ENCODE data around the gene LARGE1. TPM values are rescaled to one million over a fixed set of nuclear protein-coding genes. Genes with fewer than 3 reads are reported as not detected.

LARGE1 gene
- total and polyA plus RNA-seq, 11 donors: 31.2 to 211 (median 129) TPM

GRCh38 chr22:33867118-33867866 lies 53.0 kb downstream of the LARGE1 start:
- Histone ChIP-seq H3K4me1 (peaks cover 7 to 83% (median 48%) of the 10 kb centered on the region in 12 donors), H3K36me3 (no peaks in the 10 kb centered on the region), H3K27ac (peak overlapping the region; percentile 53 to 88 (median 84)), H3K4me3 (no peak overlapping the region), H3K27me3 (no peaks in the 10 kb centered on the region), H3K9me3 (no peaks in the 10 kb centered on the region)
- WGBS, 4 donors: 49 to 60% (median 52%) methylated on average over 12 of the region's 12 CpGs
- TF ChIP-seq POLR2A (IDR thresholded peaks at IDR 0.05) (no peak), CTCF (IDR thresholded peaks at IDR 0.05) (peak in 1 of 12 donors; percentile 23)
- DNase-seq (peak in 1 of 5 donors; percentile 47), ATAC-seq (peak in 3 of 4 donors; percentile 52 to 61 (median 54))
- intact Hi-C loops (cut with DNase I): loop anchor here in 1 of 10 donors (5.0 kb wide), 1 partner anchor 50 kb away; no protein-coding TSS in a partner anchor

GRCh38 chr22:33866511-33866910 lies 53.8 kb downstream of the LARGE1 start:
- H3K4me1 ChIP-seq: peaks cover 7 to 86% (median 45%) of the 10 kb centered on the region in 12 donors
- intact Hi-C loops (cut with DNase I): loop anchor here in 1 of 10 donors (5.0 kb wide), 1 partner anchor 51 kb away; no protein-coding TSS in a partner anchor
- no peaks in the 10 kb centered on the region for H3K27me3 ChIP-seq
- no peaks in the 10 kb centered on the region for H3K36me3 ChIP-seq
- DNase-seq (no peak), ATAC-seq (no peak)
- TF ChIP-seq CTCF (IDR thresholded peaks at IDR 0.05) (no peak), POLR2A (IDR thresholded peaks at IDR 0.05) (no peak)
- no peaks in the 10 kb centered on the region for H3K9me3 ChIP-seq
- H3K4me3 ChIP-seq: no peak overlapping the region
- peak overlapping the region; percentile 53 to 88 (median 84) for H3K27ac ChIP-seq
- 63 to 78% (median 73%) methylated on average over 3 of the region's 3 CpGs for WGBS, 4 donors

GRCh38 chr22:33865996-33866395 lies 54.3 kb downstream of the LARGE1 start:
- intact Hi-C loops (cut with DNase I): loop anchor here in 1 of 10 donors (5.0 kb wide), 1 partner anchor 51 kb away; no protein-coding TSS in a partner anchor
- no peak for ATAC-seq
- WGBS, 4 donors: 97 to 100% (median 100%) methylated on average over 1 of the region's 1 CpG
- Histone ChIP-seq H3K36me3 (no peaks in the 10 kb centered on the region), H3K9me3 (no peaks in the 10 kb centered on the region), H3K27me3 (no peaks in the 10 kb centered on the region), H3K4me3 (no peak overlapping the region), H3K27ac (peak overlapping the region in 11 of 12 donors; percentile 67 to 88 (median 84)), H3K4me1 (peaks cover 7 to 91% (median 44%) of the 10 kb centered on the region in 12 donors)
- DNase-seq: no peak
- TF ChIP-seq CTCF (IDR thresholded peaks at IDR 0.05): no peak
- TF ChIP-seq POLR2A (IDR thresholded peaks at IDR 0.05): no peak

- H3K27ac ChIP-seq: peak overlapping the region; percentile 55 to 88 (median 83)
- H3K36me3 ChIP-seq: no peaks in the 10 kb centered on the region
- H3K9me3 ChIP-seq: no peaks in the 10 kb centered on the region
- intact Hi-C loops (cut with DNase I): loop anchor here in 1 of 10 donors (5.0 kb wide), 1 partner anchor 52 kb away; no protein-coding TSS in a partner anchor
- ATAC-seq: no peak
- no peak for DNase-seq
- 54 to 61% (median 57%) methylated on average over 5 of the region's 5 CpGs for WGBS, 4 donors
- H3K4me3 ChIP-seq: no peak overlapping the region
- peaks cover 7 to 90% (median 44%) of the 10 kb centered on the region in 12 donors for H3K4me1 ChIP-seq
- H3K27me3 ChIP-seq: no peaks in the 10 kb centered on the region
- no peak for TF ChIP-seq POLR2A (IDR thresholded peaks at IDR 0.05)
- TF ChIP-seq CTCF (IDR thresholded peaks at IDR 0.05): no peak
Observed at GRCh38 chr22:33865248-33865647, 55.0 kb downstream of the LARGE1 start.
